NCI-H1092 (cell line): ENCODE measurements around the gene ACTL7B.
"Not testable (repeated sequence)": the region's sequence is repeated elsewhere in the genome, so short reads cannot be mapped to it uniquely, and the experiment has no call there.

Experiments
- DNase-seq: peaks from one replicate; lab custom pipeline; 2025; lab: John Stamatoyannopoulos, UW

The ACTL7B gene

GRCh38 chr9:108869092-108869725 is 13.4 kb upstream of the ACTL7B start:
- DNase-seq, result no peak

GRCh38 chr9:108867829-108868228 is 12.0 kb upstream of the ACTL7B start:
- DNase-seq, result no peak

- DNase-seq, result no peak
These were observed 11.3 kb upstream of the ACTL7B start for GRCh38 chr9:108867116-108867515.

GRCh38 chr9:108866001-108866420 is 10.2 kb upstream of the ACTL7B start:
- DNase-seq, result no peak

- no peak for DNase-seq
These were observed 9.3 kb upstream of the ACTL7B start for GRCh38 chr9:108865037-108865436.

GRCh38 chr9:108864446-108864845 is 8.7 kb upstream of the ACTL7B start:
- no peak for DNase-seq

- no peak for DNase-seq
These were observed 8.1 kb upstream of the ACTL7B start for GRCh38 chr9:108863891-108864290.

- DNase-seq, result no peak
These were observed 6.2 kb upstream of the ACTL7B start, which contains the start of gene ACTL7A for GRCh38 chr9:108861997-108862396. TSS of gene ACTL7A (plus strand) at chr9:108862266. CDS start at chr9:108862323, 57 bp downstream.

GRCh38 chr9:108861464-108861863 is 5.7 kb upstream of the ACTL7B start:
- DNase-seq, result no peak

GRCh38 chr9:108860764-108861163 is 5.0 kb upstream of the ACTL7B start:
- no peak for DNase-seq

GRCh38 chr9:108860354-108860753 is 4.6 kb upstream of the ACTL7B start:
- DNase-seq, result no peak

GRCh38 chr9:108859459-108860114 is 3.8 kb upstream of the ACTL7B start:
- DNase-seq, result no peak

- no peak for DNase-seq
These were observed 1.8 kb upstream of the ACTL7B start for GRCh38 chr9:108857572-108857971.

GRCh38 chr9:108855529-108855886 is 278 bp downstream of the ACTL7B start:
- no peak for DNase-seq

GRCh38 chr9:108854641-108855528 is 901 bp downstream of the ACTL7B start:
- DNase-seq, result peak; percentile 66

- DNase-seq, result no peak
These were observed 1.7 kb downstream of the ACTL7B start for GRCh38 chr9:108854094-108854493.

- DNase-seq, result no peak
These were observed 3.7 kb downstream of the ACTL7B start for GRCh38 chr9:108852079-108852478.

GRCh38 chr9:108851138-108851537 is 4.6 kb downstream of the ACTL7B start:
- no peak for DNase-seq

- no peak for DNase-seq
These were observed 5.4 kb downstream of the ACTL7B start for GRCh38 chr9:108850293-108850897.

GRCh38 chr9:108848296-108848695 is 7.5 kb downstream of the ACTL7B start:
- not testable (repeated sequence) for DNase-seq

- no peak for DNase-seq
These were observed 9.8 kb downstream of the ACTL7B start for GRCh38 chr9:108845947-108846346.

- DNase-seq, result no peak
These were observed 10.3 kb downstream of the ACTL7B start for GRCh38 chr9:108845507-108845906.
